Left lung (tissue), 10 donors: Measurements from ENCODE around the gene KRT23. TPM values are rescaled to one million over a fixed set of nuclear protein-coding genes. Genes with fewer than 3 reads are reported as not detected.

ENCODE experiments used
- ATAC-seq: fragments of 200-7000 bp; cut with Tn5 transposase; one replicate; pipeline ENCODE4 v1.9.1; 2020; ENCODE audit warnings: moderate library complexity
- DNase-seq, 4 donors: peaks; one replicate each; pipeline ENCODE4 v3.0.0-alpha.2; 2013 to 2020
- H3K27ac ChIP-seq, 2 donors: fragments of 200-600 bp; sonication (generic) in 1 of 2; one replicate each; pipeline versions ENCODE4 v1.5.0 to v1.8.0; 2020 to 2021
- H3K27me3 ChIP-seq, 2 donors: fragments of 200-600 bp; sonication (generic) in 1 of 2; one replicate each; pipeline versions ENCODE4 v1.5.0 to v1.8.0; 2020 to 2021
- H3K36me3 ChIP-seq, 2 donors: fragments of 200-600 bp; sonication (generic) in 1 of 2; one replicate each; pipeline versions ENCODE4 v1.5.0 to v1.8.0; 2020 to 2021
- H3K4me1 ChIP-seq, 2 donors: fragments of 200-600 bp; one replicate each; pipeline ENCODE4 v1.8.0; 2021
- H3K4me3 ChIP-seq, 2 donors: fragments of 200-600 bp; sonication (generic) in 1 of 2; one replicate each; pipeline versions ENCODE4 v1.5.0 to v1.8.0; 2020 to 2021; ENCODE audit warnings: mild to moderate bottlenecking in 1 of 2
- H3K9me3 ChIP-seq, 2 donors: fragments of 200-600 bp; sonication (generic) in 1 of 2; one replicate each; pipeline versions ENCODE4 v1.5.0 to v1.8.0; 2020 to 2021
- CTCF ChIP-seq, 2 donors: fragments of 200-600 bp; sonication (generic) in 1 of 2; IDR thresholded peaks; one replicate each; pipeline versions ENCODE4 v1.5.0 to v1.8.0; 2021; ENCODE audit warnings: antibody characterized with exemption in 2 of 2
- intact Hi-C, 2 donors: fragments of 100-400 bp; cut with DNase I; formaldehyde crosslinking; loops; one replicate each; pipeline versions ENCODE4 v1.11.2 to v1.14.2; 2022
- polyA plus RNA-seq, 6 donors: library from polyadenylated mRNA; unstranded; fragments of 120-200 nt; gene quantifications; one replicate each; pipeline ENCODE4 v1.2.1, GENCODE V29; 2013; ENCODE audit not compliant: insufficient read length in 6 of 6
- total RNA-seq, 2 donors: library from RNA; stranded (reverse); fragmentation: NEBNext Ultra II Directional; extraction: Animal tissue kit (Norgen Biotek cat#: 25700); gene quantifications; one replicate each; pipeline ENCODE4 v1.2.1, GENCODE V29; 2021
- donor health status: DM: no; HTN: yes; CAD: no.
- donor health status: DM: no; HTN: no; CAD: no.

The KRT23 gene
- total and polyA plus RNA-seq, 8 donors, result 0.09 to 5.6 (median 0.29) TPM; not detected in 1

GRCh38 chr17:40952154-40952553 is 14.7 kb upstream of the KRT23 start:
- H3K27ac ChIP-seq, result no peak overlapping the region
- no peak for TF ChIP-seq CTCF (IDR thresholded peaks at IDR 0.05)
- ATAC-seq (no peak), DNase-seq (no peak)
- intact Hi-C loops, result no loop called here
- no peaks in the 10 kb centered on the region for H3K36me3 ChIP-seq
- H3K9me3 ChIP-seq, result no peaks in the 10 kb centered on the region
- no peaks in the 10 kb centered on the region for H3K4me1 ChIP-seq
- H3K4me3 ChIP-seq, result no peak overlapping the region
- peaks cover 0 to 41% of the 10 kb centered on the region in 2 donors for H3K27me3 ChIP-seq

DNA sequence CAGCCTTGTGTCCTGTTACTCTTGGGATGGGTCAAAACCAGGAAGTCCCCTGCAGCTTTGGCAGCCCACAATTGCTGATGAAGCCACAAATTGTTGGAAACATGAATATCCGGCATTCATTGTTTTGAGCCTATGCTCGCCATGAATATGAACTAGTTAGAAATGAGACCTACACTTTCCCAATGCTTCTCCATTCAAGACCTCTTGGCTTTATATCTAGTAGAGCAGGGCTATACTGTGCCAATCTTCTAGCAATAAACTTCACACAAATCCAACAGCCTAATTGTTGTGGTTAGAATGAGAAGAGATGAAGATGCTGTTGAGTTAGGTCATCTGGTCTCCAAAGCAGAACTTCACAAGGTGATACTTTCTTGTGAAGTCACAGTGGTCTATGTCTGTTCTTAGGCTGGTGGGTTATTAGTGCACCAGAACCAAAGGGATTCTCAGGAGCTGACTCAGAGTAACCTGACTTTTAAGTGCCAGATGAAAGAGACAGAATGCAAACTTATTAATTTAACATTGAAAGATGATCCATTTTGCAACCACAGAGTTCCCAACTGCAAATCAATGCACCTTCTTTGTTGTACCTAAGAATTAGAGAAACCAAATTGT is 13.7 kb upstream of the KRT23 start:
- H3K9me3 ChIP-seq, result no peaks in the 10 kb centered on the region
- no peaks in the 10 kb centered on the region for H3K36me3 ChIP-seq
- no peak overlapping the region for H3K27ac ChIP-seq
- intact Hi-C loops, result no loop called here
- H3K4me1 ChIP-seq, result no peaks in the 10 kb centered on the region
- DNase-seq (no peak), ATAC-seq (no peak)
- H3K4me3 ChIP-seq, result no peak overlapping the region
- TF ChIP-seq CTCF (IDR thresholded peaks at IDR 0.05), result no peak
- peaks cover 0 to 52% of the 10 kb centered on the region in 2 donors for H3K27me3 ChIP-seq

DNA sequence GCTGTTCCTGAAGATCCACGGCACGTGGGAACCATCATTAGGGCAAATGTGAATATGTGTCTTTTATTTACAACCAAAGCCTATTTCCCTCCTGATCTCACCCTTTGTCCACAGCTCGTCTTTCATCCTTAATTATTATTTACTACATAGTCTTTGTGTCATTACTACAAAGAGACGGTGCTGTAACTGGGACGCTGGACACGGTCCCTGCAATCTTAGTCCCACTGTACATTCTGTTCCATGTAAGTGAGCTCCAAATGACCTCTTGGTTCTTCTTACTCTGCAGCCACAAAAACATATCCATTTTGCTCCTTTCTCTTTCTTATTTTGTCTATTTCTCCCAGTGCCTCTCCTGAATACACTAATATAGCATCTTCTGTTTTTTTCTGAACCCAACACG is 12.7 kb upstream of the KRT23 start:
- peaks cover 0 to 60% of the 10 kb centered on the region in 2 donors for H3K27me3 ChIP-seq
- intact Hi-C loops, result no loop called here

GRCh38 chr17:40949418-40949817 is 12.0 kb upstream of the KRT23 start:
- DNase-seq (peak in 1 of 4 donors; percentile 44), ATAC-seq (no peak)
- Histone ChIP-seq H3K4me1 (no peaks in the 10 kb centered on the region), H3K27me3 (peaks cover 0 to 62% of the 10 kb centered on the region in 2 donors), H3K27ac (no peak overlapping the region), H3K36me3 (no peaks in the 10 kb centered on the region), H3K4me3 (no peak overlapping the region), H3K9me3 (no peaks in the 10 kb centered on the region)
- no peak for TF ChIP-seq CTCF (IDR thresholded peaks at IDR 0.05)
- intact Hi-C loops, result no loop called here

More for the DNA sequence above, 12.7 kb upstream of the KRT23 start:
- no peak overlapping the region for H3K4me3 ChIP-seq
- no peak overlapping the region for H3K27ac ChIP-seq
- ATAC-seq, result no peak
- no peaks in the 10 kb centered on the region for H3K9me3 ChIP-seq
- no peak for TF ChIP-seq CTCF (IDR thresholded peaks at IDR 0.05)
- no peak for DNase-seq
- no peaks in the 10 kb centered on the region for H3K36me3 ChIP-seq
- no peaks in the 10 kb centered on the region for H3K4me1 ChIP-seq

DNA sequence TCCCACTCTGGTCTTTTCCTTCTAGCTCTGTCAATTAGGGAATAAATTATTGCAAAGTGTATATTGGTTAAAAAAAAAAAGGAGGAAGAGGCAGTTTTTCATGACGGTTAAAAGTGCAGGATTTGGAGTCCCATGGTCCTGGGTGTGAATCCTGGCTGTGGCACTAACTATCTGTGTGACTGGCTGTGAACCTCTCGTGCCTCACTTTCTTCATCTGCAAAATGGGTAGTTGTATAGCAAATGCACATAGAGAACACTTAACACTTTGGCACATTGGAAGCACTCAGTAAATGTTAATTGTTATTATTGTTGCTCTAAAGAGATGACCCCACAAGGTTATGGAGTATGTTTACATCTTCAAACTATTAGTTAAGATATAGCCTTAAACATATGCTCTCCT is 10.5 kb upstream of the KRT23 start:
- intact Hi-C loops, result no loop called here

More for the DNA sequence above, 10.5 kb upstream of the KRT23 start:
- Histone ChIP-seq H3K9me3 (no peaks in the 10 kb centered on the region), H3K36me3 (no peaks in the 10 kb centered on the region), H3K27me3 (peaks cover 0 to 59% of the 10 kb centered on the region in 2 donors), H3K4me3 (no peak overlapping the region), H3K27ac (no peak overlapping the region), H3K4me1 (no peaks in the 10 kb centered on the region)
- no peak for ATAC-seq
- DNase-seq, result no peak
- TF ChIP-seq CTCF (IDR thresholded peaks at IDR 0.05), result no peak
